ENCODE results near the gene P3H3.

The P3H3 gene

GRCh38 chr12:6858799-6859198 lies 30.6 kb downstream of the P3H3 start:
- Histone ChIP-seq H3K79me2 (ENCODE audit: insufficient read depth, low read depth) (peaks cover 19% of the 10 kb centered on the region), H3K36me3 (ENCODE audit: insufficient read depth) (peaks cover 7% of the 10 kb centered on the region; the same call in 1 of the 2 replicates), H2AFZ (ENCODE audit: low read depth) (no peak overlapping the region), H3K9ac (no peak overlapping the region), H4K20me1 (ENCODE audit: insufficient read depth) (no peaks in the 10 kb centered on the region), H3K4me1 (ENCODE audit: low read depth, poor library complexity, severe bottlenecking) (peaks cover 12% of the 10 kb centered on the region), H3K27ac (no peak overlapping the region), H3K27me3 (ENCODE audit: insufficient read depth, low read depth) (no peaks in the 10 kb centered on the region), H3K4me2 (no peak overlapping the region), H3K4me3 (IDR thresholded peaks at IDR 0.05; ENCODE audit: insufficient read depth, low read depth, low read length) (no peak overlapping the region)
- TF ChIP-seq CTCF (conservative IDR thresholded peaks at IDR 0.05; ENCODE audit: low read depth, low read length), result no peak

- no peak overlapping the region for H3K4me2 ChIP-seq
- no peaks in the 10 kb centered on the region for H4K20me1 ChIP-seq (ENCODE audit: insufficient read depth)
- no peaks in the 10 kb centered on the region for H3K4me1 ChIP-seq (ENCODE audit: low read depth, poor library complexity, severe bottlenecking)
- no peak overlapping the region for H3K4me3 ChIP-seq (IDR thresholded peaks at IDR 0.05; ENCODE audit: insufficient read depth, low read depth, low read length)
- H3K36me3 ChIP-seq (ENCODE audit: insufficient read depth), result peaks cover 7% of the 10 kb centered on the region; the same call in 1 of the 2 replicates
- peaks cover 6% of the 10 kb centered on the region; the same call in 1 of the 2 replicates for H3K79me2 ChIP-seq (ENCODE audit: insufficient read depth, low read depth)
- no peak overlapping the region for H2AFZ ChIP-seq (ENCODE audit: low read depth)
- H3K27ac ChIP-seq, result no peak overlapping the region
- no peak for TF ChIP-seq CTCF (conservative IDR thresholded peaks at IDR 0.05; ENCODE audit: low read depth, low read length)
- H3K9ac ChIP-seq, result no peak overlapping the region
- no peaks in the 10 kb centered on the region for H3K27me3 ChIP-seq (ENCODE audit: insufficient read depth, low read depth)
Measured at GRCh38 chr12:6860116-6860515, 31.9 kb downstream of the P3H3 start.

GRCh38 chr12:6860942-6861341 lies 32.7 kb downstream of the P3H3 start:
- Histone ChIP-seq H3K27ac (no peak overlapping the region), H3K9ac (no peak overlapping the region), H3K4me3 (IDR thresholded peaks at IDR 0.05; ENCODE audit: insufficient read depth, low read depth, low read length) (no peak overlapping the region), H3K4me2 (no peak overlapping the region), H3K79me2 (ENCODE audit: insufficient read depth, low read depth) (no peaks in the 10 kb centered on the region), H4K20me1 (ENCODE audit: insufficient read depth) (no peaks in the 10 kb centered on the region), H3K36me3 (ENCODE audit: insufficient read depth) (peaks cover 7% of the 10 kb centered on the region; the same call in 1 of the 2 replicates), H3K4me1 (ENCODE audit: low read depth, poor library complexity, severe bottlenecking) (no peaks in the 10 kb centered on the region), H3K27me3 (ENCODE audit: insufficient read depth, low read depth) (no peaks in the 10 kb centered on the region), H2AFZ (ENCODE audit: low read depth) (no peak overlapping the region)
- TF ChIP-seq CTCF (conservative IDR thresholded peaks at IDR 0.05; ENCODE audit: low read depth, low read length), result no peak

- Histone ChIP-seq H4K20me1 (ENCODE audit: insufficient read depth) (no peaks in the 10 kb centered on the region), H3K36me3 (ENCODE audit: insufficient read depth) (peaks cover 7% of the 10 kb centered on the region; the same call in 1 of the 2 replicates), H3K9ac (no peak overlapping the region), H3K27me3 (ENCODE audit: insufficient read depth, low read depth) (no peaks in the 10 kb centered on the region), H2AFZ (ENCODE audit: low read depth) (no peak overlapping the region), H3K4me3 (IDR thresholded peaks at IDR 0.05; ENCODE audit: insufficient read depth, low read depth, low read length) (no peak overlapping the region), H3K27ac (no peak overlapping the region), H3K79me2 (ENCODE audit: insufficient read depth, low read depth) (no peaks in the 10 kb centered on the region), H3K4me1 (ENCODE audit: low read depth, poor library complexity, severe bottlenecking) (no peaks in the 10 kb centered on the region), H3K4me2 (no peak overlapping the region)
- TF ChIP-seq CTCF (conservative IDR thresholded peaks at IDR 0.05; ENCODE audit: low read depth, low read length), result no peak
Measured at GRCh38 chr12:6861391-6861790, 33.2 kb downstream of the P3H3 start.
